ENCODE data around the gene AKAP13.

GRCh38 chr15:85618956-85619491, 238.6 kb downstream of the AKAP13 start:
- TF ChIP-seq CTCF (IDR thresholded peaks at IDR 0.05) (no peak), POLR2A (IDR thresholded peaks at IDR 0.05) (peak; percentile 58), EP300 (IDR thresholded peaks at IDR 0.05) (no peak)

Measured in ovary (tissue), 3 donors.